NCI-H1694 treated with DMSO at 0.1 percent for 48 hours (cell line): Measurements from ENCODE around the gene ZNF211.

Experiments used
- DNase-seq: peaks from one replicate; lab custom pipeline; 2025; lab: John Stamatoyannopoulos, UW

Gene ZNF211

DNA sequence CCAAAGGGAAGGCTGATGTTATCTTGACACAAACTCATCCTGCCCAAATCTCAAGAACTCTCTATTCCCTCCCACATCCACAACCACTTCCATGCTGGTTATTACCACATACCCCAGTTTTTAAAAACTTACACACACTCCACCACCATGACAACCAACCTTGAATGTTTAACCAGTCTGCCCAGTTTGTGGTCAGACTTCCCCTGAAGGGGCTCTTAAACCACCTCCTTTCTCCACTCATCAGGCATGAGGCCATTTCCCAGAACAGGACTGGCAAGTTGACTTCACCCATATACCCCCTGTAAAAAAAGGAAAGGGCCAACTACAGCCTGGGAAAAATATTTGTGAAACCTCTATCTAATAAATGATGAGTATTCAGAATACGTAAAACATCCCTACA is 23.4 kb downstream of the ZNF211 start:
- no peak for DNase-seq

DNA sequence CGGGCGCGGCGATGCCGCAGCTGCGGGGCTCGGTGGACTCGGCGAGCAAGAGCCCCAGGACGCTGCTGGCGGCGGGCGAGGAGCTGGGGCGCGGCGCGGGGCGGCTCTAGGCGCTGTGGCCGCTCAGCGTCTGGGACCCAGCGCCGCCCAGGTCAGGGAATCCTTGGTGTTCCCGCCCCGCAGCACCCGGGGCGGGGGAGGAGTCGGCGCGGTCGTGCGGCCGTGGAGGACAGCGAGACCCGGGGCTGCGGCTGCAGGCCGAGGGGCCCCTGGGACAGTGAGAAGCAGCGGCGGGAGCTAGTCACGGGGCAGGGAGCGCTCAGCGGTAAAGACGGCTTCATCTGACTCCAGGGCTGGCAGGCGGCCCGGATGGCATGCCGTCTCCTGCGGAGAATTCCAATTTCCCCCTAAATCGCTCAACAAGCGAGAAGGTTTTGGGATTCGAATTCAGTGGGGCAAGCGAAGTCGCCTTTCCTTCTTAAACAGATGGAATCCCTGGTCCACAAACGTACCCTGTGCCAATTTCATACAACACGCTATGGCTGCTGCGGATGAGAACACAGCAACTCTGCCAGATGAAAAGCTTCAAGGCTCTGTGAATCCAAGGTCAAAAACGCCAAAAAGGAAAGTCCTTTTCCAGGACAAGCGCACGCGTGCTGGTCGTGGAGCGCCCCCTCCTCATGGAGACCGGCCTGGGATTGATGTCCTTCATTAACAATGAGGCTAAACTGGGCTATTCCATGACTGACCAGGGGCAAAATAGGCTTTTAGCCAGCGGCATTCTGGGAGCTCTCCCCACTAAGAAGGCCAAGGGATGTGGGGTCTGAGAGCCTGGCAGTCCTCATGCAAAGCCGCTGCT is 31.5 kb downstream of the ZNF211 start:
- DNase-seq: peak; percentile 14

DNA sequence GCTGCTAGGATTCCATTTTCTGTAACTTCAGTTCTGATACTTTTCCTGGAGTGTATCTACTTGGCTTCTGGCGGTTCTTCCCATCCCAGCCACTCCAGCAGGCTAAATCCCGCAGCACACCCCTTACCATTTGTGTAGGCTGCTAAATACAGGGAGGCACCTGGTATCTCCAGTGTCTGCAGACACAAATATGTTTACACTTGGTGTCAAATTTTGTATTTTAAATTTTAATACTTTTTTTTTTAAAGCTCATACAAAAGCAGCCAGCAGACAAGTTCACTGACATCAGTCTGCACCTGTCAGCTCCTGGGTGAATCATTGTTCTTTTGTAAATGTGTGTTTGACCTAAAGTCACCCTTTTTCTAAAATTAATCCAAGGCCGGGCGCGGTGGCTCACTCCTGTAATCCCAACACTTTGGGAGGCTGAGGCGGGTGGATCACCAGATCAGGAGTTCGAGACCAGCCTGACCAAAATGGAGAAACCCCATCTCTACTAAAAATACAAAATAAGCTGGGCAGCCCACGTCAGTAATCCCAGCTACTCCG is 32.4 kb downstream of the ZNF211 start:
- DNase-seq: no peak

DNA sequence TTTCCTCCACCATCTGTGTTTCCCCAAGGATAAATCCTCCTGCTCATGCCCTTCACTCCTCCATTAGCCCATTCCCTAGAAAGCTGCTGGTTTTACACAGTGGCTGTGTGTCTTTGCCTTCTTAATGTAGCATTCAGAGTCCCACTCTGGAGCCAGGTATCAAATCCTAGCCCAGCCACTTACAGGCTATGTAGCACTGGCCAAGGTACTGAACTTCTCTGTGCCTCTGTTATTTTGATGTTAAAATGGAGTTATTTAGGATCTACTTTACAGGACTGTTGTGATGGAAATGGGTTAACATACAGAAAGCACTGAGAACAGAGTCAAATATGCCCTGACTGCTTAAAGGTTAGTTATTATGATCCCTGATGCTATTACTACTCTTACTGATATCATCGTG is 34.3 kb downstream of the ZNF211 start:
- no peak for DNase-seq

DNA sequence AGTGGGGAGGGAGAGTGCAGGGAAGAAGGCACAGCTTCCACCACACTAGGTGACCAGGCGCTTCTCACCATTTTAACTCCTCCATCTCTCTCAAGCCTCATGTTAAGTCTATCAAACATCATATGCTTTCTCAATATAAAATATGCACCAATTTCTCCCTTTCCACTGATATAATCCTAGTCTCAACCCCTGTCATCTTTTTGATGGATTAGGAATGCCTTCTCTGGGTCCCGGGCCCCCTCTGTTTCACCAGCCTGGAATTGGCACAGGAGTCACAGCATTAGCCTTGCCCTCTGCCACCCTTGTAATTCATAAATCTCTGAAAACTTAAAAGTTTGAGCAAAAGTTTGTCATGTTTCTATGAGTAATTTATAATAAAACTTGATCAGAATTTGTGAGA is 35.7 kb downstream of the ZNF211 start, which contains the start of gene ZSCAN4:
Gene ZSCAN4 (plus strand): TSS at position 301 of the 400 bp plus-strand sequence. CDS start 7,211 bp downstream, outside the sequence.
- DNase-seq: no peak

DNA sequence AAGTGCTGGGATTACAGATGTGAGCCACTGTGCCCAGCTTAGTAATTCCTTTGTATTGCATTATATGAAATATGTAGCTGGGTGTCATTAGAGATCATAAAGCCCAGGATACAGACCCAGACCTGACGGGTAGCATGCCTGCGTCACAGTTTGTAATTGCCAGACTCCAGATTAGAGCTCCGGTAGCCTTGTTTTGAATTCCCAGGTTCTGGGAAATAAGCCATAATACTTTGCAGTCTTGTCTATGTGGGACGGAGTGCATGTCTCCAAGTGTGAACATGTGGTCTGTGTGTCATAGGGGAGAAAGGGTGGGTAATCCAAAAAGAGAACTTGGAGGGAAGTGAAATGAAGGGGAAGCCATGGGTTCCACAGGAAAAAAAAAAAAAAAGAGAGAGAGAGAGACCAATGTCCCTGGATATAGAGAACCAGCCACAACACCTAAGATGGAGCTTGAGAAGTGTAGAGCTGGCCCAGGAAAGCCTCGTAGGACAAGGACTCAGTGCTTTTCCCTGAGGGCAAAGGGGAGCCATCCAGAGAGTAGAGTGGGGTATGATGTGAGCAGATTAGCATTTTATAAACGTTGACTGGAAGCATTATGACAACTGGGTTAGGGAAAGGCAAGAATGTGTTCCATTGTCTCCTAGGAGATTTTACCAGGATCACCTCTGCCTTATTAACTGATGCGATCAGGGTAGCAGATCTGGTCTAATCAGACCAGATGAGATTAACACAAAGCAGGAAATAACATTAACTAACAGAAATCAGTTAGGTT is 38.3 kb downstream of the ZNF211 start:
- DNase-seq: no peak

DNA sequence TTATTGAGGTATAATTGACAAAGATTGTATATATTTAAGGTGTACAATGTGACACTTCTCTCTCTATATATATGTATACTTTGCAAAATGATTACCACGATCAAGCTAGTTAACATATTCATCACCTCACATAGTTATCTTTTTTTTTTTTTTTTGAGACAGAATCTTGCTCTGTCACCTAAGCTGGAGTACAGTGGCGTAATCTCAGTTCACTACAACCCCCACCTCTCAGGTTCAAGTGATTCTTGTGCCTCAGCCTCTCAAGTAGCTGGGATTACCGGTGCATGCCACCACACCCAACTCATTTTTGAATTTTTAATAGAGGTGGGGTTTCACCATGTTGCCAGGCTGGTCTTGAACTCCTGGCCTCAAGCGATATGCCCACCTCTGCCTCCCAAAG is 39.5 kb downstream of the ZNF211 start:
- no peak for DNase-seq

DNA sequence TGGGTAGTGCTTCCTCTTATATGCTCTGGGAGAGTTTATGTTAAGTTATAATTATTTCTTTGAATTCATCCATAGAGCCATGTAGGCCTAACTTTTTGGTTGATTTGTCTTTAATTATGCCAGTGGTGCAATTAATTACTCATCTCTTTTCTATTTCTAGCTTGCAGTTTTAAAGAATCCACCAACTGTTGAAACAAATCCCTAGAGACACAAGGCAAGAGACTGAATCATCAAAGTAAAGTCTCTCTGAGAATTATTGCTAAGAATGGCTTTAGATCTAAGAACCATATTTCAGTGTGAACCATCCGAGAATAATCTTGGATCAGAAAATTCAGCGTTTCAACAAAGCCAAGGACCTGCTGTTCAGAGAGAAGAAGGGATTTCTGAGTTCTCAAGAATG is 42.9 kb downstream of the ZNF211 start:
- DNase-seq: no peak

DNA sequence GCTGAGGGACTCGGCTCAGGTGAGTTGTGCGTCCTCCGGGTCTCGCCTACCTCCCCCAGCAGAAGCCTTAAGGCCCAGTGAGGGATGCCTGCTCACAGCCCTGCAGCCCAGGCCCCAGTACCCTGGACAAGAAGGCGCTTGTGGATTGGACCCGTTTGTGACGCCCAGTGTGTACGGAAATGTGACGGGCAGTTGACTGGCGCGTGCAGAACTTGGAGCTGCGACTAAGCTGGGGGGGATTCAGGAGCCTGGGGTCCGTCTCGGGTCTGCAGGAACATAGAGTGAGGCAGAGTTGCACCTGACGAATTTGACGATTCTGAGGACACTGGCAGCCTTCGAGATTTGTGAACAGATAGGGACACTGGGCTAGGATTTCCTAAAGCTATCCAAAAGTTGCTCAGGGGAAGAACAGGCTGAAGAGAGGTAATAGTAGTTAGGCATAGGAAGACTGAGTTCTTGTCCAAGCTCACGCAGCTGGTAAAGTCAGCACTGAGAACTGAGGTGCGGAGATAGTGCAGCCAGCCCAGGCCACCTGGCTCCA is 49.3 kb downstream of the ZNF211 start:
- no peak for DNase-seq

DNA sequence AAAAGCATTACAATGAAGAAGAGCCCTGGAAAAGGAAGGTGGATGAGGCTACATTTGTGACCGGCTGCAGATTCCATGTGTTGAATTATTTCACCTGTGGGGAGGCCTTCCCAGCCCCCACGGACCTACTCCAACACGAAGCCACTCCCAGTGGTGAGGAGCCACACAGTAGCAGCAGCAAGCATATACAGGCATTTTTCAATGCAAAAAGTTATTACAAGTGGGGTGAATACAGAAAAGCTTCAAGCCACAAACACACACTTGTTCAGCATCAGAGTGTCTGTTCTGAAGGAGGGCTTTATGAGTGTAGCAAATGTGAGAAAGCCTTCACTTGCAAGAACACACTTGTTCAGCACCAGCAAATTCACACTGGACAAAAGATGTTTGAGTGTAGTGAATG is 53.8 kb downstream of the ZNF211 start:
- DNase-seq: no peak

DNA sequence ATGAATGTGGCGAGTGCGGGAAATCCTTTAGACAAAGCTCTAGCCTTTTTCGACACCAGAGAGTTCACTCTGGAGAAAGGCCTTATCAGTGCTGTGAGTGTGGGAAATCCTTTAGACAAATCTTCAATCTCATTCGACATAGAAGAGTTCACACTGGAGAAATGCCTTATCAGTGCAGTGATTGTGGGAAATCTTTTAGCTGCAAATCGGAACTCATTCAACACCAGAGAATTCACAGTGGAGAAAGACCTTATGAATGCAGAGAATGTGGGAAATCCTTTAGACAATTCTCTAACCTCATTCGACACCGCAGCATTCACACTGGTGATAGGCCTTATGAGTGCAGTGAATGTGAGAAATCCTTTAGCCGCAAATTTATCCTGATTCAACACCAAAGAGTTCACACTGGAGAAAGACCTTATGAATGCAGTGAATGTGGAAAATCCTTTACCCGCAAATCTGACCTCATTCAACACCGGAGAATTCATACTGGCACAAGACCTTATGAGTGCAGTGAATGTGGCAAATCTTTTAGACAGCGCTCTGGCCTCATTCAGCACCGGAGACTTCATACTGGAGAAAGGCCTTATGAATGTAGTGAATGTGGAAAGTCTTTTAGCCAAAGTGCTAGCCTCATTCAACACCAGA is 54.5 kb downstream of the ZNF211 start:
- no peak for DNase-seq

DNA sequence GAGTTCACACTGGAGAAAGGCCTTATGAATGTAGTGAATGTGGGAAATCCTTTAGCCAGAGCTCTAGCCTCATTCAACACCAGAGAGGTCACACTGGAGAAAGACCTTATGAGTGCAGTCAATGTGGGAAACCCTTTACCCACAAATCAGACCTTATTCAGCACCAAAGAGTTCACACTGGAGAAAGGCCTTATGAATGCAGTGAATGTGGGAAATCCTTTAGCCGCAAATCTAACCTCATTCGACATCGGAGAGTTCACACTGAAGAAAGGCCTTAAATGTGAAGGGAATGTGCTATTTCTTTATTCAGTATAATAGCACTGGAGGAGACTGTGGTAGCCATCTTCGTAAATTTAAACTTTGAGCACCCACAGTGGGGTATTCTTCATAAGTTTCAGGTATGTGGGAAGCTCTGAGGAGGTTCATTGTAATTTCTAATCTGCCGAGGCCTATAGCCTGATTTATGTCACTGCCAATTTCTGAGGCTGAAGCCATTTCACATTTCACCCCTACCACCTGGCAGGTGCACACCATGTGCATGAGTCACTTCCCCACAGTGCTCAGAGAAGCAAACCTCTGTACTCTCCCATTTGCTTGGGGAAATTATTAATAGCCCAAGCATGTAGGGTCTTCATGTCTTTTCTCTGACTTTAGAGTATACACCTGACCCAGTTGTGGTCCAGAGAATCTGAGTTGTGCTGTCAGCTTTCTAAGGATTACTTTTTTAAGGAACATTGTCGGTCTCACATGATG is 55.2 kb downstream of the ZNF211 start:
- DNase-seq: no peak

DNA sequence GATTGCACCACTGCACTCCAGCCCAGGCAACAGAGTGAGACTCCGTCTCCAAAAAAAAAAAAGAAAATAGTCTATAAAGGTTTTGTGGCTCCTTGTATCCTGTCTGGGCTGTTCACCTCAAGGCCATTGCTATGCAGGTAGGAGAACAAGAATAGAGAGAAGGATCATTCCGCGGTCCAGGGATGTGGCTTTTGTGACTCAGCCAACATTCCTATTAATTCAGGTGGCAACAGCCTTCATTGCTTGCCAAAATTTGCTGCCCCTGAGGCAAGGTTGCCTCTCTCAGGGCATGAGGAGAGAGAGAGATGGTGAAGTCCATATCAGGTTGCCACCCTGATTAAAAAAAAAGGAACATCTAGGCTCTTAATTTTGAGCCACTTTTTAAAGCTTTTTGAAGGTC is 56.8 kb downstream of the ZNF211 start:
- DNase-seq: no peak
